Endothelial cell of umbilical vein (primary cell): ENCODE results near the gene ZP1. TPM values are rescaled to one million over a fixed set of nuclear protein-coding genes. Genes with fewer than 3 reads are reported as not detected.

Experiments
- BruUV-seq: library from RNA; stranded (reverse); fragments of 400-500 nt; replicated peaks from 2 replicates; lab custom pipeline; 2021; lab: Mats Ljungman, UMichigan
- CTCF ChIA-PET: fragments of 300-600, 350-600 bp; sonication (Branson Sonifier 250); formaldehyde crosslinking; loops from one replicate; lab custom pipeline; 2021; ENCODE audit warnings: antibody characterized with exemption, inconsistent platforms; lab: Charles Lee
- POLR2A ChIA-PET: fragments of 300-600, 350-600 bp; sonication (Branson Sonifier 250); formaldehyde crosslinking; loops from one replicate; lab custom pipeline; 2021; ENCODE audit warnings: antibody characterized with exemption, inconsistent platforms; lab: Charles Lee
- DNase-seq: peaks from one replicate; pipeline ENCODE4 v3.0.0-alpha.2; 2011; ENCODE audit warnings: low read depth, low spot score
- FAIRE-seq: peaks from 2 replicates; lab custom pipeline; 2011; peaks lifted over from hg19 to GRCh38; lab: Jason Lieb, UNC
- H2AFZ ChIP-seq: 2 replicates; pipeline ENCODE4 v1.6.0; 2012; ENCODE audit warnings: low read depth, low read length, control low read depth, inconsistent platforms
- H3K27ac ChIP-seq: 2 replicates; pipeline ENCODE4 v1.5.1; 2011; ENCODE audit warnings: low read depth, mild to moderate bottlenecking, control low read depth, low read length, moderate library complexity; ENCODE audit not compliant: insufficient read depth
- H3K27me3 ChIP-seq, 2 experiments: 2 replicates each; pipeline versions ENCODE4 v1.6.0 to v1.6.1; 2011; ENCODE audit warnings: low read length in 2 of 2, mixed read lengths in 1 of 2; ENCODE audit not compliant: control insufficient read depth in 2 of 2, insufficient read depth in 2 of 2
- H3K36me3 ChIP-seq, 2 experiments: 2 replicates in 1 of 2; 3 replicates in 1 of 2; pipeline ENCODE4 v1.5.1; 2011; ENCODE audit warnings: low read length in 2 of 2, mild to moderate bottlenecking in 1 of 2, moderate library complexity in 1 of 2; ENCODE audit not compliant: control insufficient read depth in 2 of 2, insufficient read depth in 2 of 2; ENCODE audit errors: extremely low read depth in 1 of 2
- H3K4me1 ChIP-seq: 3 replicates; pipeline ENCODE4 v1.5.1; 2011; ENCODE audit warnings: mild to moderate bottlenecking, low read length; ENCODE audit not compliant: control insufficient read depth, insufficient read depth; ENCODE audit errors: extremely low read depth
- H3K4me2 ChIP-seq: 2 replicates; pipeline ENCODE4 v1.6.1; 2011; ENCODE audit warnings: low read length, control low read depth, mixed read lengths; ENCODE audit not compliant: insufficient read depth
- H3K4me3 ChIP-seq, 3 experiments: fragments of 200-600 bp in 1 of 3; sonication (generic), shearing (Covaris generic) in 1 of 3; replicated peaks in 1 of 3; 2 replicates each; pipeline ENCODE4 v1.5.1; 2011 to 2016; ENCODE audit warnings: control low read depth in 3 of 3, low read length in 3 of 3, mild to moderate bottlenecking in 2 of 3, inconsistent platforms in 1 of 3, low read depth in 1 of 3, moderate library complexity in 1 of 3; ENCODE audit not compliant: insufficient read depth in 1 of 3
- H3K79me2 ChIP-seq: 2 replicates; pipeline ENCODE4 v1.6.0; 2012; ENCODE audit warnings: low read length, inconsistent platforms; ENCODE audit not compliant: control insufficient read depth, insufficient read depth
- H3K9ac ChIP-seq: replicated peaks from 2 replicates; pipeline ENCODE3; 2011; ENCODE audit warnings: low read length, control low read depth; ENCODE audit not compliant: insufficient read depth; ENCODE audit errors: extremely low read depth
- H3K9me1 ChIP-seq: replicated peaks from 3 replicates; pipeline ENCODE4 v1.6.0; 2011; ENCODE audit warnings: mild to moderate bottlenecking, low read length; ENCODE audit not compliant: control insufficient read depth, insufficient read depth; ENCODE audit errors: extremely low read depth
- H3K9me3 ChIP-seq: replicated peaks from 2 replicates; pipeline ENCODE4 v1.5.1; 2012; ENCODE audit warnings: low read length, inconsistent platforms; ENCODE audit not compliant: control insufficient read depth, insufficient read depth
- H4K20me1 ChIP-seq: replicated peaks from 2 replicates; pipeline ENCODE3; 2011; ENCODE audit warnings: mild to moderate bottlenecking, low read length; ENCODE audit not compliant: control insufficient read depth, insufficient read depth; ENCODE audit errors: extremely low read depth
- EZH2 ChIP-seq: IDR thresholded peaks from 2 replicates; pipeline ENCODE4 v1.6.1; 2012; ENCODE audit warnings: borderline replicate concordance, low read depth, mild to moderate bottlenecking, moderate library complexity, low read length, inconsistent platforms; ENCODE audit not compliant: severe bottlenecking
- GATA2 ChIP-seq: IDR thresholded peaks from 2 replicates; pipeline ENCODE4 v1.7.0; 2011; ENCODE audit warnings: low read depth, mild to moderate bottlenecking, moderate library complexity, mixed read lengths, low read length; ENCODE audit not compliant: insufficient read length, insufficient read depth
- JUN ChIP-seq: IDR thresholded peaks from 2 replicates; pipeline ENCODE4 v1.6.1; 2011; ENCODE audit warnings: borderline replicate concordance, low read depth; ENCODE audit not compliant: insufficient read length, insufficient read depth
- MYC ChIP-seq: IDR thresholded peaks from one replicate; pipeline ENCODE4 v1.6.1; 2011; ENCODE audit warnings: mild to moderate bottlenecking, low read depth, low read length
- POLR2A ChIP-seq: IDR thresholded peaks from 2 replicates; pipeline ENCODE4 v1.6.1; 2012; ENCODE audit warnings: low read depth, mild to moderate bottlenecking, control low read depth, low read length
- POLR2AphosphoS5 ChIP-seq: IDR thresholded peaks from 2 replicates; pipeline ENCODE4 v1.6.1; 2012; ENCODE audit warnings: low read depth, mild to moderate bottlenecking, control low read depth, low read length, moderate library complexity; ENCODE audit not compliant: insufficient read depth
- dilution Hi-C: fragments of 300-500 bp; cut with MboI; formaldehyde crosslinking; loops from one replicate; pipeline ENCODE4 v1.15.0; 2019; ENCODE audit warnings: low sequenced_read_pairs; ENCODE audit not compliant: extremely low pct_ligation_motif_present
- intact Hi-C: fragments of 100-400 bp; cut with micrococcal nuclease; formaldehyde crosslinking; loops from one replicate; pipeline ENCODE4 v1.10.0; 2022
- polyA plus RNA-seq, 4 experiments: library from polyadenylated mRNA; depleted of rRNA in 3 of 4; stranded (reverse) in 3 of 4; unstranded in 1 of 4; fragments of >200 nt; gene quantifications; 2 replicates each; pipeline versions ENCODE4 v1.2.1 to v1.2.3, GENCODE V29; 2011 to 2012; ENCODE audit warnings: missing spikeins in 1 of 4
- total RNA-seq: library from RNA; stranded (reverse); gene quantifications from 2 replicates; pipeline ENCODE4 v1.2.3, GENCODE V29; 2021
- TF ChIP-seq, protein P1 (sequence below), 2 donors: IDR thresholded peaks; 1 replicate in 1 of 2; 2 replicates in 1 of 2; pipeline ENCODE4 v1.5.1; 2011; ENCODE audit warnings: low read length in 2 of 2, mild to moderate bottlenecking in 2 of 2, moderate library complexity in 2 of 2, control low read depth in 1 of 2, inconsistent platforms in 1 of 2, low read depth in 1 of 2; ENCODE audit not compliant: insufficient read depth in 1 of 2; ENCODE audit errors: extremely low read depth in 1 of 2
- TF ChIP-seq, protein P2 (sequence below): IDR thresholded peaks from 2 replicates; pipeline ENCODE4 v1.6.1; 2011; ENCODE audit not compliant: insufficient read depth, insufficient read length

Gene ZP1
- total and polyA plus RNA-seq, 2 donors (not counting 3 experiments of a cell fraction or from before 2014, with no cell fraction given), result not detected

DNA sequence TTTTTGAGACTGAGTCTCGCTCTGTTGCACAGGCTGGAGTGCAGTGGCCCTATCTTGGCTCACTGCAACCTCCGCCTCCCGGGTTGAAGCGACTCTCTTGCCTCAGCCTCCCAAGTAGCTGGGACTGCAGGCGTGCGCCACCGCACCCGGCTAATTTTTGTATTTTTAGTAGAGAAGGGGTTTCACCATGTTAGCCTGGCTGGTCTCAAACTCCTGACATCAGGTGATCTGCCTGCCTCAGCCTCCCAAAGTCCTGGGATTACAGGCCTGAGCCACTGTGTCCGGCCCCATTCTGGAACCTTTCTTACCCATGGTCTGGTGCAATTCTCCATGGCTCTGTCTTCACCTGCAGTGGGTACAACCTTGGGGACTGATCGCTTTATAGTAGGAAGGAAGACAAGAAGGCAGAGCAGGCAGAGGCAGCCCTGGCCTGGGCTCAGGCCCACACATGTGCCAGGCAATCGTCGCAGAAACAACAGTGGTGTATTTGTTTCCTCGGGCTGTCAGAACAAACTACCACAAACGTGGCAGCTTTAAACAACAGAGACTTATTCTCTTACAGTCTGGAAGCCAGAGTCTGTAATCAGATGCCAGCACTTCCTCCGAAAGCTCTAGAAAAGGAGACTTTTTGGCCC, 7.6 kb upstream of the ZP1 start:
- H2AFZ ChIP-seq, result no peak overlapping the region
- intact Hi-C loops (no loop called here), dilution Hi-C loops (no loop called here)
- no TSS peak for BruUV-seq
- ChIA-PET CTCF (interaction anchor here (2.1 kb wide), 1 partner anchor 29 kb away, joined by 10 read pairs; no protein-coding TSS in a partner anchor), POLR2A (no interaction called here)
- no peaks in the 10 kb centered on the region for H3K4me1 ChIP-seq
- H4K20me1 ChIP-seq, result no peaks in the 10 kb centered on the region
- DNase-seq (no peak), FAIRE-seq (no peak)
- H3K27ac ChIP-seq, result no peak overlapping the region
- H3K4me3 ChIP-seq, result no peak overlapping the region
- H3K4me2 ChIP-seq, result no peak overlapping the region
- no peaks in the 10 kb centered on the region for H3K9me1 ChIP-seq
- H3K27me3 ChIP-seq, result no peaks in the 10 kb centered on the region
- no peaks in the 10 kb centered on the region for H3K36me3 ChIP-seq
- H3K9me3 ChIP-seq, result no peaks in the 10 kb centered on the region
- no peak overlapping the region for H3K9ac ChIP-seq
- TF ChIP-seq, protein P1, sequence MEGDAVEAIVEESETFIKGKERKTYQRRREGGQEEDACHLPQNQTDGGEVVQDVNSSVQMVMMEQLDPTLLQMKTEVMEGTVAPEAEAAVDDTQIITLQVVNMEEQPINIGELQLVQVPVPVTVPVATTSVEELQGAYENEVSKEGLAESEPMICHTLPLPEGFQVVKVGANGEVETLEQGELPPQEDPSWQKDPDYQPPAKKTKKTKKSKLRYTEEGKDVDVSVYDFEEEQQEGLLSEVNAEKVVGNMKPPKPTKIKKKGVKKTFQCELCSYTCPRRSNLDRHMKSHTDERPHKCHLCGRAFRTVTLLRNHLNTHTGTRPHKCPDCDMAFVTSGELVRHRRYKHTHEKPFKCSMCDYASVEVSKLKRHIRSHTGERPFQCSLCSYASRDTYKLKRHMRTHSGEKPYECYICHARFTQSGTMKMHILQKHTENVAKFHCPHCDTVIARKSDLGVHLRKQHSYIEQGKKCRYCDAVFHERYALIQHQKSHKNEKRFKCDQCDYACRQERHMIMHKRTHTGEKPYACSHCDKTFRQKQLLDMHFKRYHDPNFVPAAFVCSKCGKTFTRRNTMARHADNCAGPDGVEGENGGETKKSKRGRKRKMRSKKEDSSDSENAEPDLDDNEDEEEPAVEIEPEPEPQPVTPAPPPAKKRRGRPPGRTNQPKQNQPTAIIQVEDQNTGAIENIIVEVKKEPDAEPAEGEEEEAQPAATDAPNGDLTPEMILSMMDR (IDR thresholded peaks at IDR 0.05; ENCODE audit: extremely low read depth in 1 of 2, insufficient read depth in 1 of 2, low read depth in 1 of 2, low read length in 2 of 2), result no peak
- no peak for TF ChIP-seq MYC
- TF ChIP-seq GATA2, result no peak
- TF ChIP-seq, protein P2, sequence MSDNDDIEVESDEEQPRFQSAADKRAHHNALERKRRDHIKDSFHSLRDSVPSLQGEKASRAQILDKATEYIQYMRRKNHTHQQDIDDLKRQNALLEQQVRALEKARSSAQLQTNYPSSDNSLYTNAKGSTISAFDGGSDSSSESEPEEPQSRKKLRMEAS, result no peak
- TF ChIP-seq EZH2, result no peak
- TF ChIP-seq POLR2A, result no peak
- TF ChIP-seq JUN, result no peak
- TF ChIP-seq POLR2AphosphoS5, result no peak
- H3K79me2 ChIP-seq, result no peaks in the 10 kb centered on the region
